GM18498 (cell line): ENCODE data around the gene CIROP.

Source experiments
- ATAC-seq: cut with Tn5 transposase; IDR thresholded peaks from one replicate; pipeline ENCODE4 v1.9.1; 2021; ENCODE audit warnings: mild to moderate bottlenecking, moderate library complexity; ENCODE audit not compliant: unreplicated experiment

Gene CIROP

DNA sequence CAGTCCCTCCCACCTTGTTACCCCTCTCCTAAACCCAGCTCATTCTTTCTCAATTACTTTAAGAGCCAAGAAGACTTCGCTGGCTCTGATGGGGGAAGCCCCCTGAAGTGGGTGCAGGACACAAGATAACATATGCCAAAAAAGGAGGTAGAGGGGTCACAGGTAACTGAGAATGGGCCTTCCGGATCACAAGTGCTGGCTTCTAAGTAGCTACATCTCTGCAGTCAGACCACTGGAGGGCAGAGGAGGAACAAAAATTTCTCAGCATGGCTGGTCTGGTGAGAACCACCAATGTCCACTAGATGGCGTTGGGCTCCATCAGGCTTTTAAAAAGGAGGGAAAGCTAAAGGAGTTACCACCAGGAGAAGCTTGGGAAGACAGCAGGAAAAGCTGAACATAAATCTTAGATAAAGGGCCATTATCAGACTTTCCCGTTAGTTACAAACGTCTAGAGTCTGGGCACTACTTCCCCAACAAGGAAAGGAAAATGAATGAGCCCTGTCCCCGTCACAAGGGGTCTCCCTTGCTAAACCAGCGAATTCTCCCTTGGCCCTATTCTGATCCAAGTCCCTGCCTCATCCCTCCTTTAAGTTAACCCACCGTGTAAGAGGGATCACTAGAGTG lies 35.9 kb downstream of the CIROP start:
- ATAC-seq, result peak; percentile 80

DNA sequence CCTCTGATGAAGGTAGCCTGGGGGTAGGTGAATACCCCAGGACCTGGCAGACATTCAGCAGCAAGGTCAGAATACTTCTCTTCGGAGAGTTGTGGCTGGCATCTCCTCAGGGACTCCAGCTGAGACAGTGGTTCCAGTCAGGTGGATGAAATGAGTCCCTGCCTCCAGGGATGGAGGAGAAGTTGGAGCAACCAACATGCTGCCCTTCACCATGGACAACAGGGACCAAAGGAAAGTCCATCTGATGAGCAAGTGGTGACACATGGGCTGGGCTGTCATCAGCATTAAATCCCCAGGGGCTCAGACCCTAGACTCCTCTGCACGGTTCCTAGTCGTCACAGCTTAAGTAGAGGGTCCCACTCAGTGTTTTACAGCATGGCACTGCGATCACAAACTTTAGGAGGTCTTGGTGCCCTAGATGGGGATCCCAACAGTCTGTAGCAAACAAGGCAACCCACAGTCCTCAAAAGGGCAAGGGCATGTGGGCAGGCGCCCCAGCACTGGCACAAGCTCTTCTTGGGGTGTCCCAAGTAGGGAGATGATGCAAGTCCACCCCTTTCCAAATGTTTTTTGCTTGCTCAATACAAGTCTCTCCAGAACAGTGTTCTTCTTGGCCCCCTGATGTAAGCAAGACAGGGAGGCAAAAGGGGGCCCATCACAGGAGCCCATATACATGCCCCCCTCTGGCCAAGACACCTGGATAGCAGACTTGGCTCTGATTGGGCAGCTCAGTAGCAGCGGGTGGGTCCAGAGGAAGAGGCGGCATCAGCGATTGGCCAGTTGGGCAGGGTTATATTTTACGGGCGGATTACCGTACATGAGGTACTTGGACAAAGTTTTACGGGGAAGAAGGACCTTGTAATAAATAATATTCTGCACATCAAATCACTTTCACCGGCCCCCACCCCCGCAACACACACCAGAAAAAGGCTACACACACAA lies 36.7 kb downstream of the CIROP start:
- no peak for ATAC-seq

DNA sequence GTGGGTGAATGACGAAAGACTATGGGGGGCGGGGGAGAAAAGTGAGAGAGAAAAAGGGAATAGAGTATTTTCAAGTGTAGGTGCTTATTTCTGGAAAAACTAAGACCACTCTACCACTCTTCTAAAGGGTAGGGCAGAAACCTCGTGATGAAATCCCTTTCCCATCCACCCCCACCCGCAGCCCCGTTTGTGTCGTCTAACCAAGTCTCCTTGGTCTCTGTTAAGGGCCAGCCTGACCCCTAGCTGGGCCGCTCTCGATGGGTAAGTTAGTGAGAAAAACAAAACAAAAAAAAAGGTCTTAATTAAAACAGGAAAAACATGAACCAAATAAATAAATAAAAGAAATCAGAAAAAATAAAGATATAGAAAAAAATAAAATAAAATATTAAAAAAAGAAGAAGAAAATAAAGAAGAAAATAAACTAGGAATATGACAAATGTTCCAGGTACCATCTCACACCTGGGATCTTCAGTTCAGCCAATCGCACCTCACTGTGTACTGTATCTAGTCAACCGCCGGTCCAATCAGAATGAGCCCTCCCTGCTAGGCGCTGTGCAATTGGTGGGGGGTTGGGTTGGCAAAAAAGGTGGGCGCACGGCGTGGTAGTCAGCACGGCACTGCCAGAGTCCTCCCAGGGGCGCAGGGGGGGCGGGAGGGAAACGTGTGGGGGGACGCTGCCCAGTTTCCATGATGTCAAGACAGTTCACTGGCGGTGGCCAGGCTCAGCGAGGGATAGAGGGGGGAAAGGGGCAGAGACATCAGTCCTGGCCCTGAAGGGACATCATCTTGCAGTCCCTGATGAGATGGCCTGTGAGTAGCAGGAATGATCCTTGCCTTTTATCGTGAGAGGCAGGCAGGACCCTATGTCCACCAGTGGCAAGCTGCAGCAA lies 37.7 kb downstream of the CIROP start:
- ATAC-seq, result no peak

DNA sequence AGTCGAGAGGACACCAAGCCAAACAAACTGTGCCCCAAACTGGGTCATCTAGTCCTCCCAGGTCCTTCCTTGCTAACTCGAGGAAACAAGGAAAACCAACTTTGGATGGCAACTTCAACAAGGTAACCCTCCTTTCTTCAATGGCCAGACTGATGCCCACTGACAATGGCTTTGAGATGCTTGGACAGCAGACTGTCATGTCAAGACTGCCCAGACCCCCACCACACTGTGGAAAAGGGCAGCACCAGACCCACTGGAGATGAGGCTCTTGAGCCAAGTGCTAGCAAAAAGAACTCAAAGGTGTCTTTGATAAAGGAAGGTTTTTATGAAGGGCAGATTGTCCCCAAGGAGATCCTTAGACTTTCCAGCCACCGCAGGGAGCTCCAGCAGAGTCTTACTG lies 38.4 kb downstream of the CIROP start:
- ATAC-seq, result no peak

DNA sequence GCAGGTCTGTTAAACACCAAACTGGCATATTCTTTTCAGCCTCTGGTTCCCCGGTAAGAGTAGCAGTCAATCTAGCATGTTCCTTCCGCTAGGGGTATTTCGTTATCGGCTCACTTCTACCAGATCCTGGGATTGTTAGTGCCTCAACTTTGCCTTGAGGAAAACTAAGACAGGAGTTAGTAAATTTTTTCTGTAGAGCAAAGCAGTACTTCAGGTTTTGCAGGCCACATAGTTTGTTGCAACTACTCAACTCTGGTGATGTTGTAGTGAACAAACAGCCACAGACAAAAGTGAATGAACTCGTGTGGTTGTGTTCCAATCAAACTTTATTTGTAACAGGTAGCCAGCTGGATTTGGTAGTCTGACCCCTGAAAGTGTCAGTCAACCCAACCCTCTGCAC lies 41.2 kb downstream of the CIROP start:
- no peak for ATAC-seq

DNA sequence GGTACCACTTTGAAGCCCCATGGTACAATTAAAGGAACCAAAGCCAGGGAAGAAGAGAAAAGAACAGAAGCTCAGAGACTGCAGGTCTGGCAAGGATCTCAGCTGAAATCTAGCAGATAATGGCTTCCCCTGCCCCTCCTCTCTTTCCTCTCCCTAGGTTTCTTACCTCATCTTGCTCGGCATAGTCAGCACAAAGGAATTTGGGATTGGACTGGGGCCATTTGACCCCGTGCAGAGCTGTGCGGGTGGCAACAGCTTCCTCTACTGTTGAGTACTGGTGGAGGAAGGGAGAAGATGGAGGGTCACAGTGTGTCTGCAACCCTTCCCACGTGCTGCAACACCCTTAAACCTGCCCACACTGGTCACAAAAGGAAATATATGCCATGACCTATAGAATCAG lies 42.8 kb downstream of the CIROP start:
- ATAC-seq, result no peak

DNA sequence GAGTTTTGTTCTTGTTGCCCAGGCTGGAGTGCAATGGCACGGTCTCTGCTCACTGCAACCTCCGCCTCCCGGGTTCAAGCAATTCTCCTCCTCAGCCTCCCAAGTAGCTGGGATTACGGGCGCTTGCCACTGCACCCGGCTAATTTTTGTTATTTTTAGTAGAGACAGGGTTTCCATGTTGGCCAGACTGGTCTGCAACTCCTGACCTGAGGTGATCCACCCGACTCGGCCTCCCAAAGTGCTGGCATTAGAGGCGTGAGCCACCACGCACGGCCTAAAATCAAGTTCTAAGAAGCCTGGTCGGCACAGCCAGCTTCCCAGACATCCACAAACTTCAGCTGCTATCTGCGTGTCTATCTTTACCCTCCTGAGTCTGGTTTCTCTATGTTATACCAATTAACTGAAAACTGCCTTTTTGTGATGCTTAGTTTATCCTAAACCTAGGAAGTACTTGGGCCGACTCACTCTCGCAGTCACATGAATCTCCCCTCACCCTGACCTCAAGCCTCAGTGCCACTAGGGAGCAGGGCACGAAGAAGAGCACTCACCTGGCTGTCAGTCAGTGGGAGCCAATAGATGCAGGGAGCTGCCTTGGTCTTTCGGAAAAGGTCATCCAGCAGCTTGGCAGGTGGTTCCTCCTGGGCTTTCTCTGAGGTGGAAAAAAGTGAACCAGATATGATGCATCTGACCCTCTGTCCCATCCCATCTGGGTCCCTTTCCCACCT lies 44.1 kb downstream of the CIROP start:
- ATAC-seq, result no peak

DNA sequence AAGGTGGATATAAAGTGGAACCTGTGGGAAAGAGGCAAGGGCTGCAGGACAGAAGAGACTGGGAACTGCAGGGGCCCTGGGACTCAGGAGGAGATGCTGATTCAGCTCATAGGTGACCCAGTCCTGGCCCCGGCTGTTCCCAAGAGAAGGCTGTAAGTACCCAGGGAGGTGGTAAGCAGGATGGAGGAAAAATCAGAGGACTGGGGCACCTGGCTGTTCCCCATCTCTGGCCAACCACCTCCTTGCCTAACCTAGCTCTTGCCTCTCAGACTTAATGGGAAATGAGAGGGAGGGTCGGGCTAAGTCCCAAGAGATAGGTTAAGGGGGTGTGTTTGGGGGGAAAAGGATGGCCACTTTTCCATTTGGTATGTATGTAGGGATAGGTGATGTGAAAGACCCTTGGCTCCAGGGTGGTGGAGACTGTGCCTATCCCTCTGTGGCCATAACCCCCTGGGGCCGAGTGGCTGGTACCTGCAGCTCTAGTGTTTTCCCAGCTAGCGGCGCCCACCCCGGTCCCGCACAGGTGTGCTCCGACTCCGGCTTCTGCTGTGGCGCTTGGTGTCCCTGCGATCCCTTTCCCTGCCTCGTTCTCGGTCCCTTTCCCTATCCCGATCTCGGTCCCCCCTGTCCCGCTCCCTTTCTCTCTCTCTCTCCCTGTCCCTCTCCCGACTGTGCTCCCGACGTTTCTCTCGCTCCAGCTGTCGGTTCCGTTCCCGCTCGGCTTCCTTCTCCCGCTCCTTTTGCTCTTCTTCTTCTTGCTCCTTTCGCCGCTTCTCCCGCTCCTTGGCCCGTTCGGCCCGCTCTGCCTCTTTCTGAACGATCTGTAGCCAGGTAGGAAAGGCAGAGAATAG lies 45.9 kb downstream of the CIROP start:
- ATAC-seq, result no peak

DNA sequence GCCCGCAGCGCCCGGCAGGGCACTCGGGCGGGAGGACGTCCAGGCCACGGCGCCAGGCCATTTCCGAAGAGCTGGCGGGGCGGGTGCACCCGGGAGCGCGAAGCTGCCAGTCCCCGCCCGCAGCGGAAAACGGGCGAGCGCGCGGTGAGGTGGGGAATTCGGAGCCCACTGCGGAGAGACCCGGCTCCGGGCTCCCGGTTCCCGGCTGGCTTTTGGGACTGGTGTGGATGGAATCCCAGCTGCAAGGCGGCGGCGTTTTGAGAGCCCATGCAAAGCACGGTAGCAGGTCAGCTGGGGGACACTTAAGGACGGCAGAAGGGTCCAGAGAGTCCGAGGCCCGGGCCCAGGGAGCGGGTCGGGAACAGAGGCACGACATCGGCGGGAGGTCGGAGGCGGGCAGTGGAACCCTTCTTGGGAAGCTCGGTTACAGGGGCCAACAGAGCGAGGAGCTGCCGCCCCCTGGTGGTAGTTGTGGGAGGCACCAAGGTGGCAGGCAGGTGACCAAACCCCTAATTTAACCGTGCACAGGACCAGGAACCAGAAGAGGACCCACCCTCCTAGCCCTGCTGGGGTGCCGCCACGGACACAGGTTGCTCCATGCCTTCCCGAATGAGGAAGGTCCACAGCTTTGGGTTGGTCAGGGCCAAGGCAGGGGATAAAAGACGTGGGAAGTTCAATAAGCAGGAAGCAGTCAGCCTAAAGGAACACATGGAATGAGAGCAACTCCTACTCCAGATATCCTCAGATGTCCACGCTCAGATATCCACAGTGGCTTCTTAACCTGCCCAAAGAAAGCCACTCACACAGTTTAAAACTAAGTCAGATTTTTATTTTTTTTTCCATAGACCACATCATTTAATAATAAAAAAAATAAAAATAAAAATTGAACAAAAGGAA lies 46.8 kb downstream of the CIROP start:
- ATAC-seq, result peak; percentile 67

DNA sequence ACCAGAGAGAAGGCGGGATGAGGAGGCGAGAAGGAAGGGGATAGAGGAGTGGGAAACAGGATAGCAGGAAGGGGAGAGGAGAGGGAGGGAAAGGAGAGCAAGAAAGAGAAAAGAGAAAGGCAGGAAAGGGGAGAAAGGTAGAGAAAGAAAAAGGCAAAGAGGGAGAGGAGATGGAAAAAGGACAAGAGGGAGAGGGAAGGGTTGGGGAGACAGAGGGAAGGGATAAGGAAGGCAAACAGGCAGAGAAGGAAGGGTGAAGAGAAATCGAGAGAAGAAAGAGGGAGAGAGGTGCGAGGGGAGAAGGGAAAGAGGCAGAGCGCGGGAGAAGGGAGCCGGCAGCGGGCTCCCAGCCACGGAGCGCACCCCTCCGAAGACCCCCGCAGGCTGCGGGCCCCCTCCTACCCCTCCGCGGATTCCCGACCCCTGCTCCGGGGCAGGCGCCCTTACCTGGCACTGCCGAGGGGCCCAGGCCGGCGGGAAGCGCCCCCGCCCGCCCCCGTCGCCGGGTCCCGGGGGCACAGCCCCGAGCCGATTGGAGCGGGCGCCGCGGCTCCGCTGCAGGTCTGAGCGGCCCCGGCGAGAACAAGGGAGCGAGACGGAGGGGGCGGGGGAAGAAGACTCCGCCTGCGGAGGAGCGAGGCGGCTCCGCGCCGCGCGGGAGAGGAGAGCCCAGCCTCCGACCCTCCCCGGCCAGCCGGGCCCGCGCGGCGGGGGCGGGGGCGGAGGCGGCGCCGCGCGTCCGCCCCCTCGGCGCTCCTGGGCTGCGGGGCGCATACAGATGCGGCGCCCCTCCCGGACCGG lies 47.6 kb downstream of the CIROP start, which contains the start of gene CDH24:
Gene CDH24 (minus strand): TSS at position 565 of the 801 bp plus-strand sequence. CDS start 1,787 bp downstream, outside the sequence.
- peak; percentile 63 for ATAC-seq

DNA sequence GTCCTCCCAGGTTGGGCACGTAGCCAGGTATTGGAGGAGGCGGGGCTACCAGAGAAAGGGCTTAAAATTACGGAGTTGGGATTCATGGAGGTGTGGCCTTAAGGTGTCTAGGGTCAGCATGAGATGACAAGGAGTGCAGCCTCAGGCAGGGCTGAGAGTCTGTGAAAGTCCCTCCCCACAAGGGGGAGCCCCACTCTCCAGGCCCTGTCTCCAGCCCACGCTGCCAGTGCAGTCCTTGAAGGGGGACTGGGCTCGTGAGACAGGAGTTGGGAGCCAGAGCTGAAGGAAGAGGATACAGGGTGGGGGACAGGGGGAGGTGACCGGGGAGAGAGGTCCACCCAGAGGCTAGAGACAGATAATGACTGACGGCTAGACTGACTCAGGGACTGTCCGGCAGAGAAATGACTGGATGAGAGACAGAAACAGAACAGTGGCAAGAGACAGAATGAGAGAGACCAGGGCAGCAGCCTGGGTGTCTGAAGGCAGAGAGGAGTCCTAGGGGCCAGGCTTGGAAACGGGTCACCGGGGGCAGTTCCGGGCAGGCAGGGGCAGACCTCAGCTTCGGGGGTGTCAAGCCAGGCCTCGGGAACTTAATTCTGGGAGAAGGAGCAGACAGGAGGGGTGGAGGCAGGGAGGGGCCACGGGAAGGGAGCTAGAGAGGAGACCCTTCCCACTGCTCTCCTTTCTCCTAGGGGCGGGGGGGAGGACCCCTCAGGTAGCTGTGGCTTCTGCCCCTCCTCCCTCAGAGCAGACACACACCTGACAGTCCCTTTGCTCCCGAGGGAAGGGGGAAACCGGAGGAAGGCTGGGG lies 48.4 kb downstream of the CIROP start:
- peak; percentile 56 for ATAC-seq

DNA sequence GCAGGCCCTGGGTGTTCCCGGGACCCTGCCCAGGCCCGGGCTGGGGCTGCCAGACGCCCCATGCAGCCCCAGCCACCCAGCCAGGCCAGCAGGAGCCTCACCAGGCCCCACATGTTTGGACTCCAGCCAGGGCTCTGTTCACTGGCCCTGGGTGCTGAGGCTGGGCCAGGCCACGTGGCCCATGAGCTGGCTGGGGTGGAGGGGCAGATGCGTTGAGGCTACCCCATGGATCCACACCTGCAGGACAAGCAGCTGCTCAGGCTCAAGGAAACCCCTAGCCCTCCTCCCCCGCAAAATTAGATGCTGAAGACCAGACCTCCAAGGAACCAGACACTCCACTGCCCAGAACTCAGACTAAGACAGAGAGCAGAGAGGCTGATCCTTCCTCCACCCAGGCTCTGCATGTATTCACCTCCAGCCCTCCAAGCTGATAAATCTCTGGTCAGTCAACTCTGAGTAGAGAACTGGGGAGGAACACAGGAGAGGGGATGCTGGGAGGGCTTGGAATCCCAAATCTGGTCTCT lies 49.1 kb downstream of the CIROP start:
- no peak for ATAC-seq

DNA sequence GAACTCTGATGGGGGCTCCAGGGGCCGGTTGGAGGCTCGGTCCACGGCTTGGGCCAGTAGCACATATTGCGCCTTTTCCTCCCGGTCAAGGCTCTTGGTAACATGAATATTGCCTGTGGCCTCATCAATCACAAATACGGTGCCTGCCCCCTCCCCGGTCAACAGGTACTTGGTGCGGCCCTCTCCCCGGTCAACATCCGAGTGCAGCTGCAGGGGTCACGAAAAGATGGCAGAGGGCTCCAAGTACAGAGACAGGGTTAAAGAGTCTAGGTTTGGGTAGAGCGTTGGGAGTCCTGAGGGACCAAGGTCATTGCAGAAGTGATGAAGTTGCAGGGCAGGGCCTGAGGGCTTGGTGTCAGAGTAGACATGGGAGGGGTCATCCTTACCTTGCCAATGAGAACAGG lies 49.6 kb downstream of the CIROP start:
- no peak for ATAC-seq

DNA sequence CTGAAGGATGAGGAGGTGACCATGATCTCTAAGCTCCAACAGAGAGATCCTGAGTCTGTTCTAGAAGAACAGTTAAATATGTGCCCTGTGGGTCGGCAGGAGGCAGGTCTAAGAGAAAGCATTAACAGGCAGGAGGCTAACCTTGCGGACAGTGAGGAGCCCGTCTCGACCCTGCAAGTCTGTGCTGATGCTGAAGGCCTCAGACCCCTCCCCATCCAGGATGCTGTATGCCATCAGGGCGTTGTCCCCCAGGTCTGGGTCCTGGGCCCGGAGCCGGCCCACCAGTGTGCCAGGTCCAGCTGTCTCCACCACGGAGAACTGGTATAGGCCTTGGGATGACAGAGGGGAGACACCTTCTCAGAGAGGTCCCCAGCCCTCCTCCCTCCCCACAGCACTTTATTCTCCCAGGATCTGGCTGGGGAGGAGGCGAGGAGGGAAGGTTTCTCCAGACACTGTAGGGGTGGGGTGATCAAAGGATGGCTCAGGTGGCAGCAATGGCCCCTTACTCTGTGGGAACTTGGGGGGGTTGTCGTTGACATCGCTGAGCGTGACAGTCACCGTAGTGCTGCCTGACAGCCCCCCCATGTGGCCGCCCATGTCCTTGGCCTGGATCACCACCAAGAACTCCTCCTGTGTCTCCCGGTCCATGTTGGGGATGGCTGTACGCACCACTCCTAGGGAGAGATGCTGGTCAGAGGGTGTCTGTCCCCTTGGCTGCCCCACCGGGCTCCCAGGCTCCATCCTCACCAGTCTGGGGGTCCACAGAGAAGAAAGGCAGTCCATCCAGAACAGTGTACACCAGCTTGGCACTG lies 50.6 kb downstream of the CIROP start:
- no peak for ATAC-seq

DNA sequence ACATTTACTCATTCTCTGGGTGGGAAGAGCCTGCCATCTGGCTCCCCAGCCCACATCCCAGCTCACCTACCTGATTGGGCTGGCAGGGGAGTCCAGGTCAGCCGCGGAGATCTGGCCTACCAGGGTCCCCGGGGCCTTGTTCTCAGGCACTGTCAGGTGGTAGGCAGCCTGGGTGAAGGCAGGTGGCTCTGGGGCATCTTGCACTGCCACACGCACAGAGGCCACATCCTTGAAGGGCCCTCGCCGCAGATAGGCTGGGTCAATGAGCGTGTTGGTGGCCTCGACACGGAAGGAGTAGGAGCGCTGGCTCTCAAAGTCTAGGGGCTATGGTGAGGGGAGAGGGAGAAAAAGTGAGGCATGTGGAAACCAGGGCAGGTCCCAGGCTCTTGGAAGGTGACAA lies 51.4 kb downstream of the CIROP start:
- ATAC-seq, result no peak

DNA sequence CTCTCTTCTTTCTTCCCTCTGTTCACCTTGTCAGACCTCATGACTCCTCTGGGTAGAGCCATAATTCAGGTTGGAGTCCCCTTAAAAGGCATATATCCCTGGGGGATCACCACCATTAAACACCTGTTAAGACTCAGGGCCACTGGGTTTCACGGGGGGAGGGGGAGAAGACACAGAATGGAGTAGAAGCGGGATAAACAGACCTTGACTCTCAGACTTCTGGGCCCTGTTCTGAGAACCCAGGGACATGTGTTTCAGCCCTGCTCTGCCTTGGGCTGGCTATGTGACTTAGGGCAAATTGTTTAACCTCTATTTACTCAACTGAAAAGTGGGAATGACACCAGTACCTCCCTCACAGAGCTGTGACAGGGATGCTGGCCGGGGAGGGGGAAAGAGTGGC lies 52.1 kb downstream of the CIROP start:
- no peak for ATAC-seq
